ENCODE results near the gene BCAS3. TPM values are rescaled to one million over a fixed set of nuclear protein-coding genes. Genes with fewer than 3 reads are reported as not detected.

The BCAS3 gene
- total and polyA plus RNA-seq, 2 experiments from 2014 or later: 18.0 to 20.2 TPM

- 82 to 91% methylated on average over 2 of the region's 2 CpGs for WGBS, 2 experiments (ENCODE audit: low coverage in 1 of 2, low lambda C conversion rate in 2 of 2, missing lambda C conversion rate in 2 of 2)
- Histone ChIP-seq H3K9me3 (ENCODE audit: low read depth) (no peaks in the 10 kb centered on the region), H3K4me2 (ENCODE audit: unreplicated experiment) (no peak overlapping the region), H3K36me3 (ENCODE audit: low read depth) (no peaks in the 10 kb centered on the region), H3K9me2 (ENCODE audit: insufficient read depth) (no peaks in the 10 kb centered on the region), H2AFZ (no peak overlapping the region), H3K4me3 (no peak overlapping the region), H3K4me1 (ENCODE audit: insufficient read depth) (no peaks in the 10 kb centered on the region), H3K27ac (no peak overlapping the region), H3K27me3 (replicated peaks; ENCODE audit: insufficient read depth) (no peaks in the 10 kb centered on the region), H4K20me1 (ENCODE audit: insufficient read depth) (no peaks in the 10 kb centered on the region), H3K79me2 (ENCODE audit: insufficient read depth) (no peaks in the 10 kb centered on the region), H3K9ac (no peak overlapping the region), H3F3A (ENCODE audit: insufficient read depth) (no peaks in the 10 kb centered on the region)
- in situ Hi-C loops (cut with MboI): no loop called here
- TF ChIP-seq EZH2 (IDR thresholded peaks at IDR 0.05; ENCODE audit: insufficient read depth, poor library complexity, severe bottlenecking): no peak
- TF ChIP-seq EZH2phosphoT487 (IDR thresholded peaks at IDR 0.05; ENCODE audit: insufficient read depth, low read depth): no peak
- DNase-seq: no peak
Observed at GRCh38 chr17:61188081-61188480, 510.4 kb downstream of the BCAS3 start.

DNA sequence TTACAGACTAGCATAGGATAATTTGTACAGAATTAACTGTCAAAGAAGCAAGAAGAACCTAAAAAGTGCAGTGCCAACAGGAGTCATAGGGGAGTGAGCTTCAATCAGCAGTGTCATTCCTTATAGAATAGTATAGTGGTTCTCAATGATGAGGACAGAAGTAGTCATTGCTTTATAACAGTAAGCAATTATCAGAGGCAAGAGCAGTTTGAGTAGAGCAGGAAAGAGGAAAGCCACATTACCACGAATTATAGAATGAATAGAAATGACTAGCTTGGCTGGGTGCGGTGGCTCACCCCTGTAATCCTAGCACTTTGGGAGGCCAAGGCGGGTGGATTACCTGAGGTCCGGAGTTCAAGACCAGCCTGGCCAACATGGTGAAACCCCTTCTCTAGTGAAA is 512.3 kb downstream of the BCAS3 start:
- no peaks in the 10 kb centered on the region for H3K27me3 ChIP-seq (replicated peaks; ENCODE audit: insufficient read depth)
- no peak overlapping the region for H3K27ac ChIP-seq
- no peak overlapping the region for H2AFZ ChIP-seq
- H3K9me2 ChIP-seq (ENCODE audit: insufficient read depth): no peaks in the 10 kb centered on the region
- TF ChIP-seq EZH2phosphoT487 (IDR thresholded peaks at IDR 0.05; ENCODE audit: insufficient read depth, low read depth): no peak
- no peak for TF ChIP-seq EZH2 (IDR thresholded peaks at IDR 0.05; ENCODE audit: insufficient read depth, poor library complexity, severe bottlenecking)
- H3K79me2 ChIP-seq (ENCODE audit: insufficient read depth): no peaks in the 10 kb centered on the region
- no peaks in the 10 kb centered on the region for H4K20me1 ChIP-seq (ENCODE audit: insufficient read depth)
- 92 to 98% methylated on average over 4 of the region's 4 CpGs for WGBS, 2 experiments (ENCODE audit: low coverage in 1 of 2, low lambda C conversion rate in 2 of 2, missing lambda C conversion rate in 2 of 2)
- no peaks in the 10 kb centered on the region for H3F3A ChIP-seq (ENCODE audit: insufficient read depth)
- DNase-seq: no peak
- H3K4me1 ChIP-seq (ENCODE audit: insufficient read depth): no peaks in the 10 kb centered on the region
- no peak overlapping the region for H3K9ac ChIP-seq
- H3K9me3 ChIP-seq (ENCODE audit: low read depth): no peaks in the 10 kb centered on the region
- in situ Hi-C loops (cut with MboI): no loop called here
- no peak overlapping the region for H3K4me3 ChIP-seq
- H3K36me3 ChIP-seq (ENCODE audit: low read depth): no peaks in the 10 kb centered on the region
- H3K4me2 ChIP-seq (ENCODE audit: unreplicated experiment): no peak overlapping the region

GRCh38 chr17:61196302-61196704 is 518.7 kb downstream of the BCAS3 start:
- 96 to 97% methylated on average over 7 of the region's 7 CpGs for WGBS, 2 experiments (ENCODE audit: low coverage in 1 of 2, low lambda C conversion rate in 2 of 2, missing lambda C conversion rate in 2 of 2)
- in situ Hi-C loops (cut with MboI): no loop called here
- no peak overlapping the region for H3K27ac ChIP-seq

DNA sequence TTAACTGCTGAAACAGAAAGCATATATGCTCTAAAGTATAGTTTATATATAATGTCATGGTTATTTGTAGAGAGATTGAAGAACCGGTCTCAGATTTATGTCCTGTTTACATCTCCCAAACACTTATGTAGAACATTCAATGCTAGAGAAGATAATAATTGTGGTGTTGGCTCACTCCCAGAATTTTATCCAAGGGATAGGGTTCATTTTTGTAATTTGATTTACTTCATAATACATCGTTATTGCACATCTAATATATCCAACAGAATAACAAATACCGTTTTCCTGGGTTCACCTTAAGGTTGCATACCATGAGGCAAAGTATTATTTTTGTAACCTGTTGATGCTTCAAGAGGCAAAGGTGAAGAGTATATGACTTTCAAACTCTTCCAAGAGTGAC is 519.1 kb downstream of the BCAS3 start:
- DNase-seq: no peak

More at GRCh38 chr17:61196302-61196704, 518.7 kb downstream of the BCAS3 start:
- no peaks in the 10 kb centered on the region for H3K9me2 ChIP-seq (ENCODE audit: insufficient read depth)
- H3K4me3 ChIP-seq: no peak overlapping the region
- TF ChIP-seq EZH2phosphoT487 (IDR thresholded peaks at IDR 0.05; ENCODE audit: insufficient read depth, low read depth) (no peak), EZH2 (IDR thresholded peaks at IDR 0.05; ENCODE audit: insufficient read depth, poor library complexity, severe bottlenecking) (no peak)
- H2AFZ ChIP-seq: no peak overlapping the region
- H3K4me1 ChIP-seq (ENCODE audit: insufficient read depth): peaks cover 13% of the 10 kb centered on the region
- H3K4me2 ChIP-seq (ENCODE audit: unreplicated experiment): no peak overlapping the region
- peaks cover 13% of the 10 kb centered on the region for H3F3A ChIP-seq (ENCODE audit: insufficient read depth)
- no peaks in the 10 kb centered on the region for H3K27me3 ChIP-seq (replicated peaks; ENCODE audit: insufficient read depth)
- H3K36me3 ChIP-seq (ENCODE audit: low read depth): no peaks in the 10 kb centered on the region
- no peaks in the 10 kb centered on the region for H3K9me3 ChIP-seq (ENCODE audit: low read depth)
- no peaks in the 10 kb centered on the region for H3K79me2 ChIP-seq (ENCODE audit: insufficient read depth)
- H4K20me1 ChIP-seq (ENCODE audit: insufficient read depth): no peaks in the 10 kb centered on the region
- no peak for DNase-seq
- H3K9ac ChIP-seq: no peak overlapping the region

More for the DNA sequence above, 519.1 kb downstream of the BCAS3 start:
- H3K4me1 ChIP-seq (ENCODE audit: insufficient read depth): peaks cover 18% of the 10 kb centered on the region
- H3K27ac ChIP-seq: no peak overlapping the region
- in situ Hi-C loops (cut with MboI): no loop called here
- H3F3A ChIP-seq (ENCODE audit: insufficient read depth): peaks cover 15% of the 10 kb centered on the region
- no peaks in the 10 kb centered on the region for H3K9me3 ChIP-seq (ENCODE audit: low read depth)
- no peaks in the 10 kb centered on the region for H4K20me1 ChIP-seq (ENCODE audit: insufficient read depth)
- H3K36me3 ChIP-seq (ENCODE audit: low read depth): no peaks in the 10 kb centered on the region
- H3K9me2 ChIP-seq (ENCODE audit: insufficient read depth): no peaks in the 10 kb centered on the region
- H3K4me3 ChIP-seq: no peak overlapping the region
- no peak overlapping the region for H3K9ac ChIP-seq
- H3K79me2 ChIP-seq (ENCODE audit: insufficient read depth): no peaks in the 10 kb centered on the region
- TF ChIP-seq EZH2phosphoT487 (IDR thresholded peaks at IDR 0.05; ENCODE audit: insufficient read depth, low read depth) (no peak), EZH2 (IDR thresholded peaks at IDR 0.05; ENCODE audit: insufficient read depth, poor library complexity, severe bottlenecking) (no peak)
- H3K27me3 ChIP-seq (replicated peaks; ENCODE audit: insufficient read depth): no peaks in the 10 kb centered on the region
- no peak overlapping the region for H2AFZ ChIP-seq
- no peak overlapping the region for H3K4me2 ChIP-seq (ENCODE audit: unreplicated experiment)
- WGBS, 2 experiments (ENCODE audit: low coverage in 1 of 2, low lambda C conversion rate in 2 of 2, missing lambda C conversion rate in 2 of 2): 94 to 95% methylated on average over 3 of the region's 3 CpGs
